GM19099 (cell line): ENCODE data around the gene CDK5R1.

Experiments used
- POLR2A ChIP-seq: IDR thresholded peaks from 3 replicates; pipeline ENCODE4 v1.6.1; 2011; ENCODE audit warnings: low read depth; ENCODE audit not compliant: insufficient read length; ENCODE audit errors: extremely low read depth

CDK5R1 gene

DNA sequence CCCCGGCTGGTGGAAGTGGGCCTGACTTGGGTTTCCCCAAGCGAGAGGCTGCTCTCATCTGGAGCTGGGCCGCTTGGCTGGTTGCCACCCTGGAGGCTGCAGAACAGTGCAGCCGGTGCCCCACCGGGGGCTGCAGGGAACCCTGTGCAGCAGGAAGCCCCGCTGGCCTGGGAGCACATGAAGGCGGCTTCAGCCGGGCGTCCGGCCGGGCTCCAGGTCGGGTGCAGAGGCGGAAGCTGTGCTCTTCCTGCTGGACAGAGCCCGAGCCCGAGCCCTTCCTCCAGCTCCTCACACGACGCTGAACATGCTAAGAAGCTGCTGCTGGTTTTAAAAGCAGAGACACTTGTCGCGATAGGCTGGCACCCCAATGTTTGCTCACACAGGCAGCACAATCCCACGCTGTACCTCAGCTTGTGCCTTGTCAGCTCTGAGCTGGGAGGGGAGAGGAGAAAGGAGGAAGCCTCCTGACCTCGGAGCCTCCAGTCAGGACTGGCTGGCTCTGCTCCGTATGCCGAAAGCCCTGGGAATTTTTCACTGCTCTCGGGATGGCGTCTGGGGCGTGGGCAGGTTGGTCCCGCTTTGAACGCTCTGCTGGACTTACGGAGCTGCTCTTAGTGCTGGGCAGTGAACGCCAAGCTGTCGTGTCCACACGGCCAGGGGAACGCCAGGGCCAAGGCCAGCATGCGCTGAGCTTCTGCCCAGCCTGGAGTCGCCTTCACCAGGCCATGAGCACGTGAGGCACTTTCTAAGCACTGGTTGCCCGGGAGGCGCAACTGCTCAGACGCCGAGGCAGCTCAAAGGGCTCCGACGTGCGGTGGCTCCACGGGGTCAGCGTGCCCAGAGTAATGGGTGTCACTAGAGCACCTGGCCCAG, 8.8 kb downstream of the CDK5R1 start:
- TF ChIP-seq POLR2A = no peak

- no peak for TF ChIP-seq POLR2A
Measured at GRCh38 chr17:32496395-32497073, 9.7 kb downstream of the CDK5R1 start.

GRCh38 chr17:32497431-32498205, 10.8 kb downstream of the CDK5R1 start:
- no peak for TF ChIP-seq POLR2A

- TF ChIP-seq POLR2A = no peak
Measured at GRCh38 chr17:32498391-32498790, 11.6 kb downstream of the CDK5R1 start.

GRCh38 chr17:32502013-32502412, 15.2 kb downstream of the CDK5R1 start:
- TF ChIP-seq POLR2A = no peak

DNA sequence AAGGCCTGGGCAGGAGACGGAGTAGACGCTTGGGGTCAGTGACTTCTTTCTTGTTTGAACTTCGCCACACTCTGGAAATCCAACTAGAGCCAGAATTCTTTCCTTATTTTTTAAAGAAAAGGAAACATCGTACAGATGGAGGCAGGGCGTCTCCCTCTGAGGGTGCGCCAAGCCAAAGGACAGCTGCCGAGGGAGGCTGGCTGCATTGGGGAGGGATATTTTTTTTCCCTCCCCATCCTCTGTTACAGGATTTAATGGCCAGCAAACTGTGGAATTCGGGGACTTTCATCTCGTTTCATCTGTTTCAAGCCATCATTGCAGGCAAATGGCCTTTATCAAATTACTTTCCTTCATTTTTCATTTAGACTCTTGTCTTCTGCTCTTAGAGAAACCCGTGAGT, 15.9 kb downstream of the CDK5R1 start:
- TF ChIP-seq POLR2A = no peak

GRCh38 chr17:32503251-32504165, 16.7 kb downstream of the CDK5R1 start:
- TF ChIP-seq POLR2A = no peak

GRCh38 chr17:32504166-32504990, 17.6 kb downstream of the CDK5R1 start:
- no peak for TF ChIP-seq POLR2A

- TF ChIP-seq POLR2A = no peak
Measured at GRCh38 chr17:32508926-32509325, 22.1 kb downstream of the CDK5R1 start.

DNA sequence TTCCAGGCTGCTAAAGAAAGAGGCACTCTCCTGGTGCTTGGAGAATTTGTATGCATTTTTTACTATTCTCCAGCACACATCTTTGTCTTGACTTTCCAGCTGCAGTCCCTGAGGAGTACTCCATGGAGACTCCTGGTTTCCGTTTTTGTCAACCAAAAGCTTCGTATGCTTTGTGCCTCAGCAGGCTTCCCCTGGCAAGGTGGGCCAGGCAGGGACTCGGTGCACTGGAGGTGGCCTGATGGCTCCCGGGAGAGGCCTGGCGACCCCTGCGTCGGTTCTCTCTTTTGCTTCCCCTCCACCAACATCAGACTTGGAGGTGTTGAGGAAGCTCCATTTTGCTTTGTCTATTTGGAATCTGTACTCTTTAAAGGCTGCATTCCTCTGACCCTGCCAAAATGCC, 23.7 kb downstream of the CDK5R1 start:
- TF ChIP-seq POLR2A = no peak

GRCh38 chr17:32512328-32512727, 25.5 kb downstream of the CDK5R1 start:
- TF ChIP-seq POLR2A = no peak

- no peak for TF ChIP-seq POLR2A
Measured at GRCh38 chr17:32513579-32513978, 26.8 kb downstream of the CDK5R1 start.

DNA sequence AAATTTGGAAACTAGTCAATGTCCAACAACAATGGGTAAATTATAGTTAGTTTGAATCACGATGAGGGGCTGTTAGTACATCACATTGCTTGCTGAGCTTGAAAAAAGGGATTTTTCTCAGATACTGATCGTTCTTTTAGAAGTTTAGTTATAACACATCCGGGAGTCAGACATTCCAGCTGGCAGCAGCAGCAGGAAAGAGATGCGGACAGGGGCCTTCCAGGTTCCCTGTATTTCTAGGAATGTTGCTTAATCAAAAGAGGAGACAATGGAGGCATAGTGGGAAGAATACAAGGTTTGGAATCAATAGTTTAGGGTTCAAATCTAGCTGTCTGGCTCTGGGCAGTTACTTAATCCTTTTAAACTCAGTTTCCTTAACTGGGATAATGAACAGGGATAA, 27.8 kb downstream of the CDK5R1 start:
- TF ChIP-seq POLR2A = no peak
